H1 (cell line): ENCODE measurements around the gene PCDH9. TPM values are rescaled to one million over a fixed set of nuclear protein-coding genes. Genes with fewer than 3 reads are reported as not detected.

Source experiments
- CTCF ChIA-PET: fragments of 300-600 bp; sonication (Branson Sonifier 250); formaldehyde crosslinking; loops from one replicate; lab custom pipeline; 2021; ENCODE audit not compliant: partially characterized antibody; lab: Charles Lee
- POLR2A ChIA-PET: fragments of 300-600 bp; sonication (Branson Sonifier 250); formaldehyde crosslinking; loops from one replicate; lab custom pipeline; 2021; ENCODE audit warnings: inconsistent platforms; ENCODE audit not compliant: partially characterized antibody; lab: Charles Lee
- DNase-seq, 2 experiments: peaks; one replicate each; pipeline versions ENCODE4 v3.0.0 to v3.0.0-alpha.2; 2010 to 2022; ENCODE audit warnings: low spot score in 2 of 2, low read depth in 1 of 2, mixed read lengths in 1 of 2
- FAIRE-seq: peaks from 2 replicates; lab custom pipeline; 2011; peaks lifted over from hg19 to GRCh38; lab: Jason Lieb, UNC
- H2AFZ ChIP-seq: 2 replicates; pipeline ENCODE4 v1.8.1; 2012; ENCODE audit warnings: low read length, inconsistent platforms
- H2AK5ac ChIP-seq: 2 replicates; pipeline ENCODE4 v1.6.1; 2013; ENCODE audit warnings: low read depth, low read length
- H2BK120ac ChIP-seq: replicated peaks from 2 replicates; pipeline ENCODE3; 2013; ENCODE audit warnings: low read depth, low read length, inconsistent platforms
- H2BK12ac ChIP-seq: 2 replicates; pipeline ENCODE4 v1.6.1; 2013; ENCODE audit warnings: low read depth, low read length
- H2BK15ac ChIP-seq: 2 replicates; pipeline ENCODE4 v1.6.1; 2013; ENCODE audit warnings: low read length
- H2BK20ac ChIP-seq: 2 replicates; pipeline ENCODE4 v1.6.1; 2013; ENCODE audit warnings: low read length
- H2BK5ac ChIP-seq: 2 replicates; pipeline ENCODE4 v1.6.1; 2013; ENCODE audit warnings: low read depth, low read length
- H3K14ac ChIP-seq: 2 replicates; pipeline ENCODE4 v1.6.1; 2013; ENCODE audit warnings: inconsistent platforms; ENCODE audit not compliant: insufficient read length
- H3K18ac ChIP-seq: 2 replicates; pipeline ENCODE4 v1.6.1; 2013; ENCODE audit warnings: low read length; ENCODE audit errors: extremely low read depth
- H3K23ac ChIP-seq: 2 replicates; pipeline ENCODE4 v1.6.1; 2013; ENCODE audit warnings: inconsistent platforms; ENCODE audit not compliant: insufficient read length
- H3K23me2 ChIP-seq: 2 replicates; pipeline ENCODE4 v1.6.1; 2013; ENCODE audit warnings: low read depth, low read length
- H3K27ac ChIP-seq: 2 replicates; pipeline ENCODE4 v1.6.1; 2011; ENCODE audit warnings: low read depth, low read length, inconsistent platforms
- H3K27me3 ChIP-seq, 4 experiments: replicated peaks in 1 of 4; 1 replicate in 1 of 4; 2 replicates in 3 of 4; pipeline versions ENCODE4 v1.6.1 to v1.8.1; 2011 to 2013; ENCODE audit warnings: low read length in 3 of 4, mild to moderate bottlenecking in 3 of 4, inconsistent platforms in 2 of 4, mixed read lengths in 2 of 4, moderate library complexity in 1 of 4; ENCODE audit not compliant: control insufficient read depth in 3 of 4, insufficient read depth in 3 of 4; ENCODE audit errors: extremely low read depth in 1 of 4
- H3K36me3 ChIP-seq, 4 experiments: 2 replicates each; pipeline versions ENCODE4 v1.6.1 to v1.8.1; 2011 to 2013; ENCODE audit warnings: mild to moderate bottlenecking in 4 of 4, low read length in 3 of 4, moderate library complexity in 2 of 4, control low read depth in 1 of 4, inconsistent platforms in 1 of 4; ENCODE audit not compliant: insufficient read depth in 4 of 4, control insufficient read depth in 2 of 4
- H3K4ac ChIP-seq: replicated peaks from 2 replicates; pipeline ENCODE3; 2013; ENCODE audit warnings: low read length, low read depth, mixed read lengths, inconsistent platforms; ENCODE audit not compliant: insufficient read length
- H3K4me1 ChIP-seq, 4 experiments: replicated peaks in 1 of 4; 1 replicate in 1 of 4; 2 replicates in 3 of 4; pipeline versions ENCODE4 v1.6.1 to v1.8.1; 2011 to 2013; ENCODE audit warnings: low read length in 3 of 4, inconsistent platforms in 2 of 4, mixed read lengths in 1 of 4; ENCODE audit not compliant: insufficient read depth in 4 of 4, control insufficient read depth in 3 of 4
- H3K4me2 ChIP-seq, 2 experiments: 2 replicates each; pipeline versions ENCODE4 v1.6.1 to v1.8.1; 2011 to 2013; ENCODE audit warnings: low read depth in 2 of 2, low read length in 2 of 2, control low read depth in 1 of 2, inconsistent platforms in 1 of 2, mild to moderate bottlenecking in 1 of 2; ENCODE audit not compliant: insufficient read depth in 1 of 2
- H3K4me3 ChIP-seq, 4 experiments: fragments of 200-600, 300-600 bp in 1 of 4; sonication (generic), shearing (Covaris generic), sonication (Bioruptor Twin) in 1 of 4; 2 replicates each; pipeline versions ENCODE4 v1.5.1 to v1.8.1; 2011 to 2016; ENCODE audit warnings: low read length in 4 of 4, low read depth in 3 of 4, control low read depth in 2 of 4, inconsistent platforms in 2 of 4, mild to moderate bottlenecking in 2 of 4, mixed read lengths in 1 of 4, moderate library complexity in 1 of 4; ENCODE audit not compliant: insufficient read depth in 2 of 4; ENCODE audit errors: extremely low read depth in 1 of 4
- H3K56ac ChIP-seq: replicated peaks from 2 replicates; pipeline ENCODE3; 2013; ENCODE audit warnings: low read depth, mild to moderate bottlenecking, mixed read lengths, low read length, inconsistent platforms; ENCODE audit not compliant: insufficient read length
- H3K79me1 ChIP-seq: 2 replicates; pipeline ENCODE4 v1.6.1; 2013; ENCODE audit warnings: low read depth, low read length, control low read depth
- H3K79me2 ChIP-seq, 2 experiments: 2 replicates each; pipeline versions ENCODE4 v1.6.1 to v1.8.1; 2012 to 2013; ENCODE audit warnings: low read length in 2 of 2, mild to moderate bottlenecking in 2 of 2, inconsistent platforms in 1 of 2; ENCODE audit not compliant: insufficient read depth in 2 of 2, control insufficient read depth in 1 of 2
- H3K9ac ChIP-seq, 4 experiments: replicated peaks in 1 of 4; 1 replicate in 1 of 4; 2 replicates in 3 of 4; pipeline versions ENCODE4 v1.6.1 to v1.8.1; 2011 to 2013; ENCODE audit warnings: low read depth in 3 of 4, low read length in 3 of 4, control low read depth in 2 of 4, mild to moderate bottlenecking in 2 of 4, moderate library complexity in 2 of 4, inconsistent platforms in 1 of 4; ENCODE audit errors: extremely low read depth in 1 of 4
- H3K9me3 ChIP-seq, 2 experiments: 2 replicates each; pipeline versions ENCODE4 v1.6.1 to v1.8.1; 2012 to 2013; ENCODE audit warnings: mild to moderate bottlenecking in 2 of 2, moderate library complexity in 2 of 2, control low read depth in 1 of 2, inconsistent platforms in 1 of 2, low read depth in 1 of 2, low read length in 1 of 2, mixed read lengths in 1 of 2; ENCODE audit not compliant: insufficient read depth in 2 of 2
- H4K20me1 ChIP-seq, 2 experiments: replicated peaks in 1 of 2; 2 replicates each; pipeline versions ENCODE3 to v1.8.1; 2011 to 2013; ENCODE audit warnings: inconsistent platforms in 2 of 2, low read length in 2 of 2, mild to moderate bottlenecking in 1 of 2; ENCODE audit not compliant: insufficient read depth in 2 of 2, control insufficient read depth in 1 of 2
- H4K5ac ChIP-seq: 2 replicates; pipeline ENCODE4 v1.6.1; 2013; ENCODE audit warnings: low read length, low read depth, mixed read lengths, inconsistent platforms; ENCODE audit not compliant: insufficient read length
- H4K8ac ChIP-seq: 2 replicates; pipeline ENCODE4 v1.8.0; 2013; ENCODE audit warnings: mild to moderate bottlenecking, moderate library complexity, low read length, inconsistent platforms; ENCODE audit not compliant: insufficient read depth; ENCODE audit errors: extremely low read depth
- H4K91ac ChIP-seq: replicated peaks from 2 replicates; pipeline ENCODE3; 2013; ENCODE audit warnings: low read length, mixed read lengths, inconsistent platforms; ENCODE audit not compliant: insufficient read length
- ATF2 ChIP-seq: IDR thresholded peaks from 2 replicates; pipeline ENCODE4 v1.6.1; 2012; ENCODE audit warnings: low read length, inconsistent platforms
- CBX5 ChIP-seq: fragments of 300-800, 300-1000 bp; sonication (generic); IDR thresholded peaks from 2 replicates; pipeline ENCODE4 v1.7.1; 2016; ENCODE audit warnings: antibody characterized with exemption, low read length, low read depth
- CBX8 ChIP-seq: fragments of 300-800, 300-1000 bp; sonication (generic); IDR thresholded peaks from 2 replicates; pipeline ENCODE4 v1.7.1; 2016; ENCODE audit warnings: low read depth, low read length, borderline replicate concordance
- EP300 ChIP-seq, 2 experiments: IDR thresholded peaks; 1 replicate in 1 of 2; 2 replicates in 1 of 2; pipeline ENCODE4 v1.6.1; 2011 to 2012; ENCODE audit warnings: low read depth in 2 of 2, low read length in 2 of 2, mild to moderate bottlenecking in 2 of 2, borderline replicate concordance in 1 of 2, inconsistent platforms in 1 of 2, moderate library complexity in 1 of 2
- JUN ChIP-seq: IDR thresholded peaks from 2 replicates; pipeline ENCODE4 v1.6.1; 2011; ENCODE audit warnings: low read depth, mild to moderate bottlenecking, improper control_type of control experiment, low read length
- POU5F1 ChIP-seq: IDR thresholded peaks from 2 replicates; pipeline ENCODE4 v1.6.1; 2011; ENCODE audit warnings: low read depth, mild to moderate bottlenecking, low read length, moderate library complexity
- SIRT6 ChIP-seq: IDR thresholded peaks from one replicate; pipeline ENCODE4 v1.7.1; 2012; ENCODE audit warnings: low read length, inconsistent platforms
- USF2 ChIP-seq: IDR thresholded peaks from 2 replicates; pipeline ENCODE4 v1.6.1; 2011; ENCODE audit warnings: low read length, improper control_type of control experiment
- WGBS, 2 experiments: shearing (Covaris generic) in 1 of 2; methylation state at CpG; one replicate each; pipeline versions ENCODE4 v1.1.6 to v1.1.7; 2013 to 2015; ENCODE audit warnings: low lambda C conversion rate in 2 of 2, mixed read lengths in 2 of 2, inconsistent platforms in 1 of 2, low coverage in 1 of 2, missing lambda C conversion rate in 1 of 2; ENCODE audit not compliant: insufficient replicate concordance in 2 of 2, insufficient coverage in 1 of 2, insufficient read length in 1 of 2; ENCODE audit errors: extremely low coverage in 1 of 2, missing lambda C conversion rate in 1 of 2; 5-methylcytosine and 5-hydroxymethylcytosine counted together
- polyA plus RNA-seq, 7 experiments: library from polyadenylated mRNA; depleted of rRNA in 3 of 7; stranded (reverse) in 5 of 7; unstranded in 2 of 7; fragments of >200 nt in 5 of 7; fragments of 200-250 nt in 2 of 7; gene quantifications; 1 replicate in 5 of 7; 2 replicates in 1 of 7; 4 replicates in 1 of 7; pipeline versions ENCODE4 v1.2.1 to v1.2.3, GENCODE V29; 2011 to 2013; ENCODE audit warnings: missing spikeins in 2 of 7, mixed read lengths in 2 of 7
- total RNA-seq: library from RNA; stranded (reverse); fragmentation: NEBNext Ultra II Directional; extraction: Animal tissue kit (Norgen Biotek cat#: 25700); gene quantifications from 2 replicates; pipeline ENCODE4 v1.2.1, GENCODE V29; 2021

Gene PCDH9
- total and polyA plus RNA-seq, 2 of the 8 experiments (the other 6 are each of a cell fraction or from before 2014, with no cell fraction given) = 0.12 to 0.60 TPM

- DNase-seq = no peak
- Histone ChIP-seq H4K5ac (no peak overlapping the region), H3K18ac (no peak overlapping the region), H2BK12ac (no peak overlapping the region), H3K4ac (no peak overlapping the region), H2BK20ac (no peak overlapping the region), H2AK5ac (no peak overlapping the region), H2BK5ac (no peak overlapping the region), H3K79me1 (no peaks in the 10 kb centered on the region), H3K36me3 (no peaks in the 10 kb centered on the region), H3K4me3 (no peak overlapping the region), H3K27ac (no peak overlapping the region), H3K23me2 (no peaks in the 10 kb centered on the region), H2BK120ac (no peak overlapping the region), H4K8ac (no peak overlapping the region), H4K91ac (no peak overlapping the region), H3K9me3 (no peaks in the 10 kb centered on the region), H3K27me3 (no peaks in the 10 kb centered on the region), H3K9ac (no peak overlapping the region), H3K4me2 (no peak overlapping the region), H4K20me1 (no peaks in the 10 kb centered on the region), H2AFZ (no peak overlapping the region), H3K23ac (no peak overlapping the region), H3K79me2 (no peaks in the 10 kb centered on the region), H2BK15ac (no peak overlapping the region), H3K4me1 (no peaks in the 10 kb centered on the region), H3K14ac (no peak overlapping the region), H3K56ac (no peak overlapping the region)
- TF ChIP-seq JUN = no peak
- TF ChIP-seq CBX8 = no peak
- no peak for TF ChIP-seq POU5F1
- TF ChIP-seq USF2 = no peak
- no peak for TF ChIP-seq ATF2
- no peak for TF ChIP-seq EP300 (IDR thresholded peaks at IDR 0.05; ENCODE audit: borderline replicate concordance in 1 of 2, low read depth in 2 of 2, low read length in 2 of 2)
- TF ChIP-seq SIRT6 = no peak
- no peak for TF ChIP-seq CBX5
- FAIRE-seq = no peak
- POLR2A ChIA-PET = no interaction called here
- CTCF ChIA-PET = interaction anchor here (0.7 kb wide), 1 partner anchor 322 kb away, joined by 3 read pairs; no protein-coding TSS in a partner anchor
- 97% methylated on average over 3 of the region's 3 CpGs; no CpG with 5 or more reads in 1 of the 2 experiments for WGBS, 2 experiments
Observed at GRCh38 chr13:66414066-66414800, 815.9 kb downstream of the PCDH9 start.
